ENCODE measurements around the gene SERPING1. TPM values are rescaled to one million over a fixed set of nuclear protein-coding genes. Genes with fewer than 3 reads are reported as not detected.

The SERPING1 gene
- total RNA-seq, 4 donors from 2014 or later = 89.4 to 236 (median 103) TPM

DNA sequence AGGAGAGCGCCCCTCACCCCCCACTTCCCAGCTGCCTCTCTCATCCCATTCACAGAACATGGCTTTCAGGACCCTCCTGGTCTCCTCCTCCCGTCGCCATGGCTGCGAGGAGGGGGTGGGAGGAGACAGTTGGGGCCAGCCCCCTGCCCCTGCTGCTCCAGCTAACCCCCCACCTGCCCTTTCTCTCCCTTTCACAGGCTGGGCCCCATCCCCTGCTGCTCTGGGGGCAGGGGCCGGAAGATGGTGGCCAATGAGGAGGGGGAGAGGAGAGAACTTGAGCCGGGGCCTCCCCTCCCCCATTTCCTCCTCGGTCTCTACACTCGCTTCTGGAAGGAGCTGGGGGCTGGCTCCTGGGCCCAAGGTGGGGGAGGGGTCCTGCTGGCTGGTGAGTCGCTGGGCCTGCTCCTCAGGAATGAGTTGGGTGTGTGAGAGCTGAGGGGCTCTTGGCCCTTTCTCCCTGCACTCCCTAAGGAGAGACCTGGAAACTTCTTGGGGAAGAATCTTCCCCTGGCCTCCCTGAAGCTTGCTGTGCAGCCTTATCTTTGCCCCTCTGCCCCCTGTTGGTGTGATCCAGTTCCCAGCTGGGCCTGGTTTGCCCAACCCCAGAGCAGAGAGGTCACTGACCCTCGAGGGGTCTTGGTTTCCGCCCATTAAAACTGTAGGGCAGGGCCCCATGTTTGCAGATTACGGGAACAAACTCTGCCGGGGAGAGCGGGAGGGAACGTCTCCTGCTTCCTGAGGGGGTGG is 42.0 kb downstream of the SERPING1 start:
- H3K4me3 ChIP-seq (ENCODE audit: low read depth, poor library complexity, severe bottlenecking) = no peak overlapping the region
- WGBS, 2 donors = 14 to 23% methylated on average over 14 to 15 of the region's 15 CpGs
- TF ChIP-seq, protein P1, sequence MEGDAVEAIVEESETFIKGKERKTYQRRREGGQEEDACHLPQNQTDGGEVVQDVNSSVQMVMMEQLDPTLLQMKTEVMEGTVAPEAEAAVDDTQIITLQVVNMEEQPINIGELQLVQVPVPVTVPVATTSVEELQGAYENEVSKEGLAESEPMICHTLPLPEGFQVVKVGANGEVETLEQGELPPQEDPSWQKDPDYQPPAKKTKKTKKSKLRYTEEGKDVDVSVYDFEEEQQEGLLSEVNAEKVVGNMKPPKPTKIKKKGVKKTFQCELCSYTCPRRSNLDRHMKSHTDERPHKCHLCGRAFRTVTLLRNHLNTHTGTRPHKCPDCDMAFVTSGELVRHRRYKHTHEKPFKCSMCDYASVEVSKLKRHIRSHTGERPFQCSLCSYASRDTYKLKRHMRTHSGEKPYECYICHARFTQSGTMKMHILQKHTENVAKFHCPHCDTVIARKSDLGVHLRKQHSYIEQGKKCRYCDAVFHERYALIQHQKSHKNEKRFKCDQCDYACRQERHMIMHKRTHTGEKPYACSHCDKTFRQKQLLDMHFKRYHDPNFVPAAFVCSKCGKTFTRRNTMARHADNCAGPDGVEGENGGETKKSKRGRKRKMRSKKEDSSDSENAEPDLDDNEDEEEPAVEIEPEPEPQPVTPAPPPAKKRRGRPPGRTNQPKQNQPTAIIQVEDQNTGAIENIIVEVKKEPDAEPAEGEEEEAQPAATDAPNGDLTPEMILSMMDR (IDR thresholded peaks at IDR 0.05) = no peak
- TF ChIP-seq POLR2A (IDR thresholded peaks at IDR 0.05) = no peak
- DNase-seq (ENCODE audit: low spot score in 2 of 2) = no peak
- intact Hi-C loops (cut with DNase I; ENCODE audit: low total_unique reads) = loop anchor here (5.0 kb wide), 2 partner anchors 72 to 297 kb away; partner anchors contain the start of gene UBE2L6

DNA sequence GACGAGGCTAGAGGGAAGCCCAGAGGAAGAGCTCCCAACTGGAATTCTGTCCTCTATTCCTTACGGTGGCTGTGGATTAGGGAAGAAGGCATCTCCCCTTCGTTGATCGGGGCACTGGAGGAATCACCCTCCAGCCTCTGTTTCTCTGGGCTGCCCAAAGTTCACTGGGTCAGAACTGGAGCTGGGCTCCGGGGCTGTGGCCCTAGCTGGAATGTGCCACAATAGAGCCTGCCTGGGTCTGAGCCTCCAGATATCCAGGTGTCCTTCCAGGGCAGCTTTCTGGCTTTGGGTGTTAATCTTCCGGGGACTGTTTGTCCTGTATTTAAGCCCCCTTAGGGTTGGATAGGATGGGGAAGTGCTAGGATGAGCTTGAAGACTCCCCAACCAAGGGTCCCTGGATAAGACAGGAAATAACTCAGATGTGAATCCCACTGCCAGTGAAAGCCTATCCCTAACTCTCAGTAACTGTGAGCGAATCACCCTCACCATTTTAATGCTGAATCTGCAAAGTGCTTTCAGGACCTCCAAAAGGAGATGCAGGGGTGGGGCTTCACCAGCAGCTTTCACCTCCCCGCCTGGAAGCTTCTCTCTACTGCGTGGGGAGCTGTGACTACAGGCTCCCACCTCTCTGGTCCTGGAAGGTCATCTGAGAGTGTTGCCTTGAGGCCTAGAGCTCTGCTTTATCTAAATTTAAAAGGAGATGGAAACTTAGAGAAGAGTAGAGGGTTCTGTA is 42.7 kb downstream of the SERPING1 start:
- no peak overlapping the region for H3K4me3 ChIP-seq (ENCODE audit: low read depth, poor library complexity, severe bottlenecking)
- TF ChIP-seq, protein P1 (IDR thresholded peaks at IDR 0.05) = no peak
- no peak for TF ChIP-seq POLR2A (IDR thresholded peaks at IDR 0.05)
- intact Hi-C loops (cut with DNase I; ENCODE audit: low total_unique reads) = loop anchor here (5.0 kb wide), 2 partner anchors 73 to 298 kb away; partner anchors contain the start of gene UBE2L6
- no peak for DNase-seq (ENCODE audit: low spot score in 2 of 2)
- WGBS, 2 donors = 57% methylated on average over 9 of the region's 9 CpGs

DNA sequence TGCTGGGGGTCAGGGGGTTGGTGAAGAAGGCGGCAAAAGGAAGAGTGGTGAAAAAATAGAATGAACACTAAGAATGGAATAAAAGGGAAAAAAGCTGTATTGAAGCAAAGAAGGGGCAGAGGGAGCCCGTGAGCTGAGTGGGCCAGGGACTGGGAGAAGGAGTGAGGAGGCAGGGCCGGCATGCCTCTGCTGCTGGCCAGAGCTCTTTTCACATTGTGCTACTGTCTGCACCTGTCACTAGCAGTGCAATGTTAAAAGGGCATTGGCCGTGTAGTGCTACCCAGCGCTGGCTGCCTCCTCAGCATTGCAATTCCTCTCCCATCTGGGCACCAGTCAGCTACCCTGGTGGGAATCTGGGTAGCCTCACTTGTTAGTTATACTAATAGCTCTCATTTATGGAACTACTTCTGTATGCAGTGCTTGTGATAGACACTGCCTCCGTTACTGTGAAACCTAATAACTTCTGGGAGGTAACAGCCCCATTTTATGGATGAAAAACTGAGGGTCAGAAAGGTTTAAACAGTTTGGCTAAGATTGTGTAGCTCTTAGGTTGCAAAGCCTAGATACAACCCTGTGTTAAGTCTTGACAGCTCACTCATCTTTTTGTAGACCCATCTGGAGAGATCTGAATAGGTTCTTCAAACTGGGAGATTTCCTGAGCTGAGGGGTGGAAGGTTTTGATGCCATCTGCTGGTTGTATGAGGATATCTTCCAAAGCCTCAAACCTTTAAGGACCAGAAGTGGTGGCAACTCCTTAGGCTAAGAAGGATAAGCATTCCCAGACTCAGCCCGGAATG is 43.7 kb downstream of the SERPING1 start:
- intact Hi-C loops (cut with DNase I; ENCODE audit: low total_unique reads) = loop anchor here (5.0 kb wide), 2 partner anchors 74 to 299 kb away; partner anchors contain the start of gene UBE2L6
- no peak for DNase-seq (ENCODE audit: low spot score in 2 of 2)
- no peak overlapping the region for H3K4me3 ChIP-seq (ENCODE audit: low read depth, poor library complexity, severe bottlenecking)
- WGBS, 2 donors = 60 to 70% methylated on average over 7 of the region's 7 CpGs
- no peak for TF ChIP-seq POLR2A (IDR thresholded peaks at IDR 0.05)
- TF ChIP-seq, protein P1 (IDR thresholded peaks at IDR 0.05) = peak in 1 of 3 donors; percentile 15

DNA sequence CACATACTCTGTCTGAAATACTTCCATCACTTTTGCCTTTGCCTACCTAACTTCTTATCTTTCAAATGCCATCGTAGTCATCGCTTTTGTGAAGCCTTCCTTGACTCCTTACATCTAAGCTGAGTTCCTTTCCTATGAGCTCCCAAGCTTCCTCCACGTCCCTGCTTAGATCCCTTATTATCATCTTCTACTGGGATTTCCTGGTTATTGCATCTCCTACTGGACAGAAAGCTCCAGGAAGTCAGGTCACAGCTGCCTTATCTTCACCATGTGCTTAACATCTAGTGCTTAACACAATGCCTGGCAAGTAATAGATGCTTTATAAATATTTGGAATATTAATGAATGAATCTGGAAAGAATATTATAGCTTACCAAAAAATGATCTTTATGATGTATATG is 46.3 kb downstream of the SERPING1 start:
- no peak overlapping the region for H3K4me3 ChIP-seq (ENCODE audit: low read depth, poor library complexity, severe bottlenecking)
- 78 to 85% methylated on average over 3 of the region's 3 CpGs for WGBS, 2 donors
- TF ChIP-seq, protein P1 (IDR thresholded peaks at IDR 0.05) = no peak
- TF ChIP-seq POLR2A (IDR thresholded peaks at IDR 0.05) = no peak
- DNase-seq (ENCODE audit: low spot score in 2 of 2) = no peak
- intact Hi-C loops (cut with DNase I; ENCODE audit: low total_unique reads) = loop anchor here (5.0 kb wide), 2 partner anchors 77 to 302 kb away; partner anchors contain the start of gene UBE2L6
